GM06990 (cell line): ENCODE measurements around the gene TTC23.
"Not testable (repeated sequence)": the region's sequence is repeated elsewhere in the genome, so short reads cannot be mapped to it uniquely, and the experiment has no call there.

Experiments used
- DNase-seq: peaks from one replicate; pipeline ENCODE4 v3.0.0-alpha.2; 2011; ENCODE audit not compliant: insufficient read length; ENCODE audit errors: extremely low read depth
- H3K27me3 ChIP-seq: replicated peaks from 2 replicates; pipeline ENCODE4 v1.6.0; 2011; ENCODE audit warnings: low read length; ENCODE audit not compliant: control insufficient read depth, insufficient read depth
- H3K36me3 ChIP-seq: 2 replicates; pipeline ENCODE4 v1.5.1; 2011; ENCODE audit warnings: low read length; ENCODE audit not compliant: control insufficient read depth, insufficient read depth
- H3K4me3 ChIP-seq: replicated peaks from 2 replicates; pipeline ENCODE4 v1.5.1; 2011; ENCODE audit warnings: low read depth, mild to moderate bottlenecking, control low read depth, low read length
- CTCF ChIP-seq: IDR thresholded peaks from 2 replicates; pipeline ENCODE4 v1.5.1; 2011; ENCODE audit warnings: low read length, control low read depth, mild to moderate bottlenecking, inconsistent platforms; ENCODE audit not compliant: insufficient read depth, poor library complexity, severe bottlenecking

The TTC23 gene

DNA sequence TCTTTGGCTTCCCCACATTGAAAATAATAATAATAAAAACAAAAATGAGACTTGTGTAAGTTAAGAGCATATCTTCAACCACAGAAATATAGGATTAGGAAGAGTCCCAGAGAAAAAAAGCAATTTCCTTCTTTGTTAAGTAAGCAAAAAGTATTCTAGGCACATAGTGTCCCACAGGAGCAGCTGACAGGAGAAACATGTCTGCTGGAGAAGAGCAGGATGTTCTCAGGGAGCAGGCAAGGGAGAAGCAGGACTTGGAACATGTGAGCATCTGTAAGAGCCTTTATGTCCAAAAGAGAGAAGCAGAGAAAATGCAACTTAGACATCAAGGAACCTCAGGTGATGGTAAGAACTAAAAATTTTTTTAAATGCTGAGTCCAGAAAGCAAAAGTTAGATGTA is 39.0 kb downstream of the TTC23 start:
- no peak for TF ChIP-seq CTCF
- H3K4me3 ChIP-seq: no peak overlapping the region
- H3K36me3 ChIP-seq: no peaks in the 10 kb centered on the region
- no peak for DNase-seq
- no peaks in the 10 kb centered on the region for H3K27me3 ChIP-seq

DNA sequence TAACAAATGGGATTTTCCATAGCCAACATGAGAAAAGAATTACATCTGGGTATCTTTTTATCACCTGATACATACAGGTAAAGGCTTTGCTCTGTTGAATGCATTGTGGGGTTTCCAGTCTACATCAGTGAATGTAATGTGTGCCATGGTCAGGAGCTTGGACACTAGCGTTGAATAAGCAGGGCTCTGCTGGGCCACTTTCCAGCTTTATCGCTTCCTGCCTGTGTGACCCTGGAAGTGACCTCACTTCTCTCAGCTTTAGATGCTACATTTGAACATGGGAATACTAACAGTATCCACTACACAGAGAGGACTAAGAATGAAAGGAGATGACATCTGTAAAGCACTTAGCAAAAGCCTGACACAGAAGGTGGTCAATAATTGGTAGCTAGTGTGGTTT is 40.1 kb downstream of the TTC23 start:
- Histone ChIP-seq H3K36me3 (no peaks in the 10 kb centered on the region), H3K4me3 (no peak overlapping the region), H3K27me3 (no peaks in the 10 kb centered on the region)
- TF ChIP-seq CTCF: no peak
- no peak for DNase-seq

DNA sequence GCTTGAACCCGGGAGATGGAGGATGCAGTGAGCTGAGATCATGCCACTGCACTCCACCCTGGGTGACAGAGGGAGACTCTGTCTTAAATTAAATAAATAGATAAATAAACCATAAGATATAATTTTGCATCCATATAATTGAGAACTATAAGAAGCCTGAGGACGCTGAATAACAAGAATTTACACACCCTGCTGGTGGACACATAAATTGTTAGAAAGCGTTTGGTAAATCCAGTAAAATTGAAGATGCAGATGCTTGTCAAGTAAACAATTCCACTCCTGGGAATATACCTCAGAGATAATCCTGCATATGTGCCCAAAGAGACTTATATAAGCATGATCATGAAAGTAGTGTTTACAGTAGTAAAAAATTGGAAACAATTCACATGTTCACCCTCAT is 41.7 kb downstream of the TTC23 start:
- Histone ChIP-seq H3K36me3 (no peaks in the 10 kb centered on the region), H3K27me3 (no peaks in the 10 kb centered on the region), H3K4me3 (no peak overlapping the region)
- no peak for DNase-seq
- TF ChIP-seq CTCF: no peak

DNA sequence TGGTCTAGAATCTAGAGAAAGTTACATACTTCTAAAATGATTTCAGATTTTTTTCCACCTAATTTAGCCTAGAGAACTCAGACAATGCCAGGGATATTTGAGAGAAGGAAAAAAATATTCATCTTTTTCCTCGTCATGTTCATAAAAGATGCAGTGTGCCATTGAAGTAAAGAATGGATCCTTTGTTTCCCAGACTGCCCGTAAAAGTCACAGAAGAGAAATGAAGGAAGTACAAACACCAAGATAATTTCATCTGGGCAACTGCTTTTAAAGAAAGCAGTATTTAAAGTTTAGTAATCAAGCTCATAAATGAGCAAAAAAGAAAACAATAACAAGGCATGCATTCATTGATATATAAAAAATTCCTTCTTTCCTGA is 47.2 kb downstream of the TTC23 start:
- Histone ChIP-seq H3K27me3 (no peaks in the 10 kb centered on the region), H3K4me3 (no peak overlapping the region), H3K36me3 (no peaks in the 10 kb centered on the region)
- no peak for DNase-seq
- TF ChIP-seq CTCF: no peak

GRCh38 chr15:99201408-99202175 is 47.8 kb downstream of the TTC23 start:
- no peak for DNase-seq
- H3K27me3 ChIP-seq: no peaks in the 10 kb centered on the region
- H3K4me3 ChIP-seq: no peak overlapping the region
- no peaks in the 10 kb centered on the region for H3K36me3 ChIP-seq
- TF ChIP-seq CTCF: no peak

- TF ChIP-seq CTCF: no peak
- H3K36me3 ChIP-seq: no peaks in the 10 kb centered on the region
- no peaks in the 10 kb centered on the region for H3K27me3 ChIP-seq
- no peak overlapping the region for H3K4me3 ChIP-seq
- DNase-seq: no peak
These were observed 51.5 kb downstream of the TTC23 start for GRCh38 chr15:99197856-99198255.

GRCh38 chr15:99192181-99192580 is 57.2 kb downstream of the TTC23 start:
- H3K4me3 ChIP-seq, H3K27me3 ChIP-seq, H3K36me3 ChIP-seq, DNase-seq: not testable (repeated sequence)
